Calu3 (cell line): Measurements from ENCODE around the gene CENPN. TPM values are rescaled to one million over a fixed set of nuclear protein-coding genes. Genes with fewer than 3 reads are reported as not detected.
A peak's percentile ranks its signal among the peaks of the same experiment; 100 is the strongest.

Source experiments
- BruUV-seq: library from RNA; stranded (reverse); fragments of 400-500 nt; replicated peaks from 2 replicates; lab custom pipeline; 2021; lab: Mats Ljungman, UMichigan
- CTCF ChIA-PET: fragments of 300-600 bp; sonication (Branson Sonifier 250); formaldehyde crosslinking; loops from one replicate; lab custom pipeline; 2022; ENCODE audit warnings: antibody characterized with exemption; lab: Charles Lee
- DNase-seq: peaks from one replicate; pipeline ENCODE4 v3.0.0; 2022
- H3K27ac Mint-ChIP-seq: one replicate; pipeline ENCODE4 v1.8.0; 2022; ENCODE audit warnings: mixed read lengths; ENCODE audit not compliant: unreplicated experiment
- H3K27me3 Mint-ChIP-seq: one replicate; pipeline ENCODE4 v1.8.0; 2022; ENCODE audit warnings: mixed read lengths; ENCODE audit not compliant: unreplicated experiment
- H3K36me3 Mint-ChIP-seq: one replicate; pipeline ENCODE4 v1.8.0; 2022; ENCODE audit warnings: mild to moderate bottlenecking, moderate library complexity, mixed read lengths; ENCODE audit not compliant: insufficient read depth, unreplicated experiment
- H3K4me1 Mint-ChIP-seq: one replicate; pipeline ENCODE4 v1.8.0; 2022; ENCODE audit warnings: mild to moderate bottlenecking, low read depth, mixed read lengths; ENCODE audit not compliant: unreplicated experiment
- H3K4me3 Mint-ChIP-seq: one replicate; pipeline ENCODE4 v1.8.0; 2022; ENCODE audit warnings: mild to moderate bottlenecking, low read depth, moderate library complexity, mixed read lengths; ENCODE audit not compliant: unreplicated experiment
- H3K9me3 Mint-ChIP-seq: one replicate; pipeline ENCODE4 v1.8.0; 2022; ENCODE audit warnings: low read depth, mixed read lengths; ENCODE audit not compliant: unreplicated experiment
- CTCF ChIP-seq: fragments of 200-600 bp; IDR thresholded peaks from one replicate; pipeline ENCODE4 v1.8.0; 2022; ENCODE audit warnings: antibody characterized with exemption; ENCODE audit not compliant: unreplicated experiment
- intact Hi-C: fragments of 100-400 bp; cut with micrococcal nuclease; formaldehyde crosslinking; loops from one replicate; pipeline ENCODE4 v1.10.0; 2022; ENCODE audit not compliant: unreplicated experiment
- total RNA-seq: library from RNA; stranded (reverse); gene quantifications from 2 replicates; pipeline ENCODE4 v1.2.3, GENCODE V29; 2022

The CENPN gene
- total RNA-seq, 1 experiment from 2014 or later = 81.5 TPM

GRCh38 chr16:80993834-80994233 lies 13.2 kb upstream of the CENPN start:
- BruUV-seq = no TSS peak
- H3K27ac Mint-ChIP-seq = peak overlapping the region; percentile 75
- intact Hi-C loops = loop anchor here (2.0 kb wide), 1 partner anchor 17 kb away; no protein-coding TSS in a partner anchor
- no peak for DNase-seq
- H3K27me3 Mint-ChIP-seq = no peaks in the 10 kb centered on the region
- no peak for TF ChIP-seq CTCF
- H3K4me3 Mint-ChIP-seq = peak overlapping the region; percentile 48
- peaks cover 11% of the 10 kb centered on the region for H3K36me3 Mint-ChIP-seq
- no peaks in the 10 kb centered on the region for H3K9me3 Mint-ChIP-seq
- CTCF ChIA-PET = interaction anchor here (0.6 to 2.0 kb wide), 4 partner anchors 11 to 109 kb away, joined by 3 to 7 read pairs (median 4); no protein-coding TSS in a partner anchor
- peaks cover 72% of the 10 kb centered on the region for H3K4me1 Mint-ChIP-seq

GRCh38 chr16:80994451-80994850 lies 12.6 kb upstream of the CENPN start:
- H3K9me3 Mint-ChIP-seq = no peaks in the 10 kb centered on the region
- CTCF ChIA-PET = interaction anchor here (1.2 to 2.0 kb wide), 3 partner anchors 10 to 66 kb away, joined by 3 to 7 read pairs (median 4); no protein-coding TSS in a partner anchor
- peak overlapping the region; percentile 75 for H3K27ac Mint-ChIP-seq
- peak overlapping the region; percentile 48 for H3K4me3 Mint-ChIP-seq
- peaks cover 72% of the 10 kb centered on the region for H3K4me1 Mint-ChIP-seq
- H3K27me3 Mint-ChIP-seq = no peaks in the 10 kb centered on the region
- TF ChIP-seq CTCF = no peak
- DNase-seq = no peak
- intact Hi-C loops = no loop called here
- peaks cover 15% of the 10 kb centered on the region for H3K36me3 Mint-ChIP-seq
- BruUV-seq = no TSS peak

GRCh38 chr16:80996688-80997138 lies 10.3 kb upstream of the CENPN start:
- intact Hi-C loops = no loop called here
- no peaks in the 10 kb centered on the region for H3K27me3 Mint-ChIP-seq
- H3K4me1 Mint-ChIP-seq = peaks cover 68% of the 10 kb centered on the region
- H3K9me3 Mint-ChIP-seq = no peaks in the 10 kb centered on the region
- BruUV-seq = no TSS peak
- H3K4me3 Mint-ChIP-seq = peak overlapping the region; percentile 27
- H3K36me3 Mint-ChIP-seq = peaks cover 16% of the 10 kb centered on the region
- no peak for DNase-seq
- peak overlapping the region; percentile 21 for H3K27ac Mint-ChIP-seq
- TF ChIP-seq CTCF = no peak
- CTCF ChIA-PET = interaction anchor here (0.8 to 1.8 kb wide), 2 partner anchors 22 to 72 kb away, joined by 3 to 4 read pairs; no protein-coding TSS in a partner anchor

- TF ChIP-seq CTCF = no peak
- peaks cover 19% of the 10 kb centered on the region for H3K36me3 Mint-ChIP-seq
- intact Hi-C loops = no loop called here
- peak overlapping the region; percentile 21 for H3K27ac Mint-ChIP-seq
- DNase-seq = peak; percentile 28
- H3K4me1 Mint-ChIP-seq = peaks cover 72% of the 10 kb centered on the region
- H3K9me3 Mint-ChIP-seq = no peaks in the 10 kb centered on the region
- H3K4me3 Mint-ChIP-seq = peak overlapping the region; percentile 27
- CTCF ChIA-PET = interaction anchor here (0.6 to 1.8 kb wide), 5 partner anchors 15 to 153 kb away, joined by 3 to 4 read pairs (median 4); no protein-coding TSS in a partner anchor
- BruUV-seq = no TSS peak
- no peaks in the 10 kb centered on the region for H3K27me3 Mint-ChIP-seq
These were observed 9.7 kb upstream of the CENPN start for GRCh38 chr16:80997139-80997798.
